HG03025 (cell line): ENCODE results near the gene RNF213.

Source experiments
- ATAC-seq: cut with Tn5 transposase; IDR thresholded peaks from one replicate; pipeline ENCODE4 v1.9.1; 2021; ENCODE audit warnings: mild to moderate bottlenecking, moderate library complexity; ENCODE audit not compliant: unreplicated experiment, low FRiP score

Gene RNF213

GRCh38 chr17:80425835-80426426, 165.3 kb downstream of the RNF213 start:
- ATAC-seq: no peak

DNA sequence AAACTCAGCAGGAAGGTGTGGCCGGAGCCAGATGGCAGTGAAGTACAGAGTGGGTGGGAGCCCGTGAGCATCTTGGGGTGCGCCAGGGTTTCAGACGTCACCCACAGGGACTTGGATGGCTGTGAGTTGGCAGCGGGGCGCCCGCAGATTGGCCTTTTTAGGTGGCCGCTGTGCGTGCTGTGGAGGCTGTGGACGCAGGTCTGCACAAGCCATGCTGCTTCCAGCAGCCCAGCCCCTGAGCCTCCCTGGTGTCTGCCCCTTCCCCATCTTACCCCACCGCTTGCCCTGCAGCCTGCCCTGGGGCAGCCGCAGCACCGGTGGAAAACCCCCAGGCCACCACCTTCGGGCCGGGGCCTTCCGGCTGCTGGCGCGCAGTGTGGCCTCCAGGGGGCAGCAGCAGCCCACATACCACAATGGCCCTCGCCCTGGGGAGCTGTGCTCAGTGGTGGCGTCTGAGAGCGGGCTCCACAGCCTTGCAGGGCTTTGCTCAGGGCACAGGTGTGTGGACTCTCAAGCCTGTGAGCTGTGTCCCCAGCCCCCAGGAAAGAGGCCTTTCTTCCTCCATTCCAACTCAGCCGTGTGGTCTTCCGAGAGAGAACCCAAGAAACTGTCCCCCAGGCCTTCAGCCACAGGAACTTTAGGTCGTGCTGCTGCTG, 166.1 kb downstream of the RNF213 start:
- ATAC-seq: no peak

- ATAC-seq: no peak
Observed at GRCh38 chr17:80427366-80428282, 167.0 kb downstream of the RNF213 start.

GRCh38 chr17:80428363-80428762, 167.7 kb downstream of the RNF213 start:
- ATAC-seq: no peak

DNA sequence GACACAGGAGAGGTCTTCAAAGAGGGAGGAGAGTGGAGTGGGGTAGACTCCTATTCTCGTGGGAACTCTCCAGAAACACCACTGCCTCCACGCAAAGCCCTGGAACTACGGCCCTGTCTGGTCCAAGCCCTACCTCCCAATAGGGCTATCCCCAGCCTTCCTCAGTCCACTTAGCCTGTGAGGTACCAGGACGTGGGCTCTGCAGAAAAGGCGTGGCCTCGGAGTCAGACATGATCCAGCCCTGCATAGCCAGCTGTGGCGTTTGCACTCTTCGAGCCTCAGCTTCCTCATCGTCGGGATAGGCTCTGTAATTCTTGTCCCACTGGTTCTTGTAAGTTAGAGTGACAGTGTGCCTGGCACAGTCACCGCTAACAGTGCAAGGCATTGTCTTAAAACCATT, 168.1 kb downstream of the RNF213 start:
- no peak for ATAC-seq

- ATAC-seq: no peak
Observed at GRCh38 chr17:80429356-80430275, 169.0 kb downstream of the RNF213 start.

GRCh38 chr17:80430446-80431245, 170.0 kb downstream of the RNF213 start:
- no peak for ATAC-seq

DNA sequence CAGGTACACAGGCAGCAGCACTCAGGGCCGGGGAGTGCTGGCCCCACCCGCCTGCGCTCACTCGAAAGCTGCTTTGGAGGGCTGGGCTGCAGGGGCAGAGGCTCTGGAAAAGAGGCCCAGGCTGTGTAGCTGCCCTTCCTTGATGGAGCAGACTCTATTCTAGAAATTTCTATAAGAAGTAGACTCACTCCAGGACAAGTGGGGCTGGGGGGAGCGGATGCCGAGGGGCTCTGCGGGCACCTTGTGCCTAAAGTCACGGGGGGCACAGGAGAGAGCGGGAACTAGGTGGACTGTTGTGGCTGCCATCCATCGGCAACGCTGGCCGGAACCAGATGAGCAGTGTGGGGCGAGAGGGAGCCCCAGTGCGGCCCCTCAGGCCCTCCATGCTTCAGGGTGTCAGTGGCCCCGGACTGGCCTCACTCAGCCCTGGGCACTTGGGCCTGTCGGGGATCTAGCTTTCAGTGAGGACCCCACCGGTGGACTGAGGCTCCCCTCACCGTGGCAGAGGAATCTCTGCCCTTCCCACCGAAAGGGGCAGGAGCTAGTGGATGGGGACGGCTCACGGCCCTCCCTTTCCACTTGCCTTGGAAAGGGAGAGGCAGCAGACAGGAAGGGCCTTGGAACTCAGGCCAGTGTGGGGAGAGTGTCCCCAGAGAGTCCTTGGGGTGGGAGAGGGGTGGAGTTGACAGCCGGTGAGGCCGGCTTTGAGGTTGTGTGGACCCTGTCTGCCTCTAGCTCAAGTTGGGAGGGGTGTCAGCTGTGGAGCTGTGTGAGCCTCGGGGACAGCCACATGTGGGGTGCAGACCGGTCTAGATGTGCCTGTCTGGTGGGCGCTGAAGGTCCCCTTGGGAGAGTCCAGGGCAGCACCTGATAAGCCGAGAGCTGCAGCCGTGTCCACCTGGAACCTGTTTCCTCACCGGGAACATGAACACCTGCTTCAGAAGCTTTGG, 170.9 kb downstream of the RNF213 start:
- ATAC-seq: no peak

DNA sequence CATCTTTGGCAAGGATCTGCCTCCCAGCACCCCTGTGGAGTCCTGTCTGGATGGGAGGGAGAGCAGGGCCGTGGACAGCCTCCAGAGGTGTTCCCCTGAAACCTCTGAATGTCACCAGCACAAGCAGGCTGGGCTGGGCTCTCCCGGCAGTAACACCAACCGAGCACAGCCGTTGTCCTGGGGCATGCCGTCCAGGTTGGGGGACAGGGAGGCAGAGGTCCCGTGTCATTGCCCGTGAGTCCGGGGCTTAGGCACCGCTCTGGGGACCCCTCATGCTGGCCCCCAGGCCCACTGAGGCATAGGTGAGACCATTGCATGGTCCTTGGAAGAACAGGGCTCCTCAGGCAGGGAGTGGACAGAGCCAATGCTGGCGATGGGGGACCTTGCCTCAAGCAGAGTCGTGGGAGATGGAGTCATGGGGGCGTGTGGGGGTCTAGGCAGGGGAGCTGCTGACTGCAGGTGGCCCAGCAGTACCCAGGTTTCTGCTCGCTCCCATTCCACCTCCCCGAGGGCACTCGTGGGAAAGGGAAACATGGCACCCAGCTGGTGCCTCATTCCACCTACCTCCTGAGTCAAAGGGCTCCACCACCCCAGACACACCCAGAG, 171.8 kb downstream of the RNF213 start:
- no peak for ATAC-seq

- no peak for ATAC-seq
Observed at GRCh38 chr17:80432961-80433550, 172.4 kb downstream of the RNF213 start.

DNA sequence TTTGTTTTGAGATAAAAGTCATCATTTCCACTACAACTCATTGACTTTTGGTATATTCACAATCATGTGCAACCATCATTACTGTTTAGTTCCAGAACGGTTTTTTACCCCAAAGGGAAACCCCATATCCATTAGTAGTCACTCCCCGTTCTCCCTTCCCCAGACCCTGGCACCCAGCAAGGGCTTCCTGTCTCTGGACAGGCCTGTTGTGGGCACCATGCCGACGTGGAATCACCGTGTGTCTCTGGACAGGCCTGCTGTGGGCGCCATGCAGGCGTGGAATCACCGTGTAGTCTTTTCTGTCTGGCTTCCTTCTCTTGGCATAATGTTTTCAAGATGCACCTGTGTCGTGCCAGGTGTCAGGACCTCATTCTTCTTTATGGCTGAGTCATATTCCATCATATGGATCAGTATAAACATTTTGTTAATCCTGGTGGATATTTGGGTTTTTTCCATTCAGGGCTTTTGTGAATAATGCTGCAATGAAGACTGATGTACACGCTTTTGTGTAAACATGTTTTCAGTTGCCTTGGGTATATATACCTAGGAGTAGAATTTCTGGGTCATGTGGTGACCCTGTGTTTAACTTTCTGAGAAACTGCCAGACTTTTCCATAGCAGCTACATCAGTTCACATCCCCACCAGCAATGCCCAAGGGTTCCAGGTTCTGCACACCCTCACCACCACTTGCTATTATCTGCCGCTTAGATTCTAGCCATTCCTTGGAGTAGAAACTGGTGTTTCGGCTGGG, 173.4 kb downstream of the RNF213 start:
- no peak for ATAC-seq

DNA sequence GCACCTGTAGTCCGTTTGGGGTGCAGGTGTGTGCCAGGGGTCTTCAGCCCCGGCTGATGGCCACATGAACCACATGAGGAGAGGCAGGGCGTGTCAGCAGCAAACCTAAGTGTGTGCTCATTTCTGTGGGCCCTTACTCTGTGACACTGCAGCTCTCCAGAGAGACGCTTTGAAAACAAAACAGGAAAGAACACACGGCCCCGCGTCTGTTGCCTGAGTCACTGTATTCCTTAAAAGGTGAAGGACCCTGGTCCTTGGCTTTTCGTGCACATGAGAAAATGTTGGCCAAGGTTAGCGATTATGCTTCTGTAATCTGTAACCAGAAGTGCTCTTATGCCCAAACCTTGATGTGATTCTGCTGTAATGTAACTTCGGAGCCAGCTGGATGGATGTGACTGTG, 176.9 kb downstream of the RNF213 start:
- ATAC-seq: no peak

DNA sequence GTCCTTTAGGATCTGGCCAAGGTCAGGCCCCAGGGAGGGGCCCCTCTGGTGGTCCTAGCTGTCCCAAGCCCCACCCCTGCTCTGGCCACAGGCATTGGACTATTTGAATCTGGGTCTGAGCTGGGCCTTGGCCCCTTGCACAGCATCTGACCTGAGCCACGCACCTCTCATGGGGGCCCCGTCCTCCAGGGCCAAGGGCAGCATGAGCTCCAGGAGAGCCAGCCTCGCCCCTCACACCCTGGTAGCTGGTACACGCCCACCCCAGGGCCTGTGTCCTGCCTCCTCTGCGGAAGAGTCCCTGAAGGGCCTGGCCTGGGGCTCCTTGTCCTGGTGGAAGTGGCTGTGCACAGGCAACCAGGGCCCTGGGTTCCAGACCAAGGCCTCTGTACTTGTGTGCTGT, 178.2 kb downstream of the RNF213 start:
- no peak for ATAC-seq

DNA sequence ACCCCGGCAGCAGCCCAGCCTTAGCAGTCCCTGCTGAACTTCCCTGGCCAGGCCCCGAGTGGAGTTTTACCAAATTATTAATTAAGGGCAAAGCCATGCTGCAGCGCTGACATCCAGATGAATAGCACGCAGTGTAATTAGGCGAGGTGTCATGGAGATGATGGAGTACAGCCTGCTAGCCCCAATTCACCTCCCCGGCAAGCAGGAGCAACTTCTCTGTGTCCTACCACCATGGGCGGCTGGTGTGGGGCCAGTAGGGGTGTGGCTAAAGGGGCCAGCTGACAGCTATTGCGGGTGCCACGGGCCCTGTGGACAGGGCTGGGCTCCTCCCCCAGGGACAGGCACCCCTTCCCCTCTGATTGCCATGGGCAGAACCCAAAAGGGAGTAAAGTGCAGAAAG, 178.8 kb downstream of the RNF213 start:
- ATAC-seq: no peak

GRCh38 chr17:80441133-80441578, 180.5 kb downstream of the RNF213 start:
- no peak for ATAC-seq

GRCh38 chr17:80441598-80442322, 181.1 kb downstream of the RNF213 start:
- no peak for ATAC-seq
